Tibial nerve (tissue), 3 donors: ENCODE results near the gene ZNF473.
"Not testable (repeated sequence)": the region's sequence is repeated elsewhere in the genome, so short reads cannot be mapped to it uniquely, and the experiment has no call there.

ENCODE experiments used
- CTCF ChIP-seq, 5 experiments: fragments of 200-600 bp in 3 of 5; fragments of 450-650 bp in 2 of 5; sonication (generic) in 3 of 5; IDR thresholded peaks; one replicate each; pipeline ENCODE4 v1.5.1; 2016 to 2019; ENCODE audit warnings: antibody characterized with exemption in 5 of 5, mild to moderate bottlenecking in 3 of 5, moderate library complexity in 2 of 5
- POLR2A ChIP-seq, 2 donors: fragments of 450-650 bp; IDR thresholded peaks; one replicate each; pipeline ENCODE4 v1.6.1; 2017; ENCODE audit warnings: antibody characterized with exemption in 2 of 2, mild to moderate bottlenecking in 2 of 2, moderate library complexity in 2 of 2

- TF ChIP-seq CTCF, POLR2A (IDR thresholded peaks at IDR 0.05): not testable (repeated sequence)
Measured at GRCh38 chr19:50084440-50084839, 58.6 kb downstream of the ZNF473 start.
